ENCODE data around the gene CDC25B.
"Not testable (repeated sequence)": the region's sequence is repeated elsewhere in the genome, so short reads cannot be mapped to it uniquely, and the experiment has no call there.

CDC25B gene

GRCh38 chr20:3825526-3825925 is 29.4 kb downstream of the CDC25B start:
- TF ChIP-seq CTCF (IDR thresholded peaks at IDR 0.05; ENCODE audit: extremely low read depth, missing control alignments) = no peak
- no peak for DNase-seq (ENCODE audit: low spot score)

GRCh38 chr20:3826420-3826819 is 30.3 kb downstream of the CDC25B start:
- TF ChIP-seq CTCF (IDR thresholded peaks at IDR 0.05; ENCODE audit: extremely low read depth, missing control alignments) = no peak
- no peak for DNase-seq (ENCODE audit: low spot score)

GRCh38 chr20:3828798-3829197 is 32.7 kb downstream of the CDC25B start:
- DNase-seq (ENCODE audit: low spot score) = no peak
- TF ChIP-seq CTCF (IDR thresholded peaks at IDR 0.05; ENCODE audit: extremely low read depth, missing control alignments) = no peak

- not testable (repeated sequence) for DNase-seq (ENCODE audit: low spot score)
Measured at GRCh38 chr20:3829891-3830290, 33.8 kb downstream of the CDC25B start.

GRCh38 chr20:3836132-3836531 is 40.0 kb downstream of the CDC25B start:
- no peak for TF ChIP-seq CTCF (IDR thresholded peaks at IDR 0.05; ENCODE audit: extremely low read depth, missing control alignments)
- no peak for DNase-seq (ENCODE audit: low spot score)

- no peak for DNase-seq (ENCODE audit: low spot score)
- TF ChIP-seq CTCF (IDR thresholded peaks at IDR 0.05; ENCODE audit: extremely low read depth, missing control alignments) = no peak
Measured at GRCh38 chr20:3839328-3839727, 43.2 kb downstream of the CDC25B start.

- DNase-seq (ENCODE audit: low spot score) = not testable (repeated sequence)
Measured at GRCh38 chr20:3840201-3840600, 44.1 kb downstream of the CDC25B start.

GRCh38 chr20:3842348-3842930 is 46.3 kb downstream of the CDC25B start:
- no peak for DNase-seq (ENCODE audit: low spot score)
- no peak for TF ChIP-seq CTCF (IDR thresholded peaks at IDR 0.05; ENCODE audit: extremely low read depth, missing control alignments)
